NT2/D1 (cell line): ENCODE data around the gene CAB39.

Experiments used
- SUZ12 ChIP-seq: IDR thresholded peaks from 2 replicates; pipeline ENCODE4 v1.6.1; 2011; ENCODE audit not compliant: insufficient read length, insufficient read depth; ENCODE audit errors: extremely low read depth
- YY1 ChIP-seq: IDR thresholded peaks from 2 replicates; pipeline ENCODE4 v1.6.1; 2011; ENCODE audit not compliant: insufficient read length, insufficient read depth
- ZNF274 ChIP-seq: IDR thresholded peaks from 2 replicates; pipeline ENCODE4 v1.6.1; 2011; ENCODE audit warnings: mild to moderate bottlenecking, low read depth, low read length

GRCh38 chr2:230864605-230865306 lies 152.1 kb downstream of the CAB39 start, which contains the start of gene ITM2C:
- TF ChIP-seq YY1 (no peak), ZNF274 (no peak), SUZ12 (no peak)
